ENCODE data around the gene PCMT1.
A peak's percentile ranks its signal among the peaks of the same experiment; 100 is the strongest.
"Not testable (repeated sequence)": the region's sequence is repeated elsewhere in the genome, so short reads cannot be mapped to it uniquely, and the experiment has no call there.

Gene PCMT1

DNA sequence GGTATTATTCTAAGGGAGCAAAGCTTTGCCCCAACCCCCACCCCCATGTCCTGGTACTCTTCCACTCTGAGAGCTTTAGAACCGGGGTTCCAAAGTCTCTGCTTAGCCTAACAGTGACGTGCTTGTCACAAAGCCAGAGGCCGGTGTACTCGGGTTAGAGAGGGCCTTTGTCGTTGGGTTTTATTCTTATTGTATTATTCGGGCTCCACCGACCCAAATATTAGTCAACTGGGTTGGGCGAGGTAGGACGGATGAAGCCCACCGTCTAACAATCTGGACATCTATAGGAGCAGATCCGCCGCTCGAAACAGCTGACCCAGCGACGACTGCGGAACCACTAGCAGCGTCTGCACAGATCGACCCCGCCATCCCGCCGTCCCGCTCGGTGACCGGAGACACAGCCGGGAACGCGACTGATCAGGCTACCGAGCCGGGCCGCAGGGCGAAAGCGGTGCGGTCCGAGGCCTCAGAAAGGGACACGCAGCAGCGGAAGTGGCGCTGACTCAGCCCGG is 403 bp upstream of the PCMT1 start:
- DNase-seq (ENCODE audit: low read depth in 2 of 3, low spot score in 2 of 3), result not testable (repeated sequence)

DNA sequence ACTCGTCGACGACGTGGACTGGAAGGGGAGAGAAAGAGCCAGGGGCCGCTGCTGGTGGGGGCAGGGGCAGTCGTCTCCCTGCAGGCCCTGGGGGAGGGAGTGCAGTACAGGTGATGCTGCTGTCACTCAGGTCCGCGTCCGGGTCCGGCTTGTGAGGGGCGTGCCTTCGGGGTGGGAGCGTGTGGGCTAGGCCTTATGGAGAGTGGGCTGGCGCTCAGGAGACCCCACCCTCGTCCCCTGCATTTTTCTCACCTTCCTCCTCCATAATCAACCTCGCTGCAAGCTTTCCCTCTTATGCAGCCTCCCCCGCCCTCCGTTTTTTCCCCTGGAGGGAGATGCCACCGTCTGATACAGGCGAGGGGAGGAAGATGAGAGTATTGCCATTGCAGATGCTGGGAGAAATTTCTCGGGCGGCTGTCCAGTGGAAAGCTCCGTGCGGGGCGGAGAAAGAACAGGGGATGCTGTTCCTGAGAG is 632 bp downstream of the PCMT1 start:
- DNase-seq (ENCODE audit: low read depth in 2 of 3, low spot score in 2 of 3), result peak; percentile 42 to 57 (median 55)

- no peak for DNase-seq (ENCODE audit: low read depth in 2 of 3, low spot score in 2 of 3)
Observed at GRCh38 chr6:149751239-149751638, 1.7 kb downstream of the PCMT1 start.

DNA sequence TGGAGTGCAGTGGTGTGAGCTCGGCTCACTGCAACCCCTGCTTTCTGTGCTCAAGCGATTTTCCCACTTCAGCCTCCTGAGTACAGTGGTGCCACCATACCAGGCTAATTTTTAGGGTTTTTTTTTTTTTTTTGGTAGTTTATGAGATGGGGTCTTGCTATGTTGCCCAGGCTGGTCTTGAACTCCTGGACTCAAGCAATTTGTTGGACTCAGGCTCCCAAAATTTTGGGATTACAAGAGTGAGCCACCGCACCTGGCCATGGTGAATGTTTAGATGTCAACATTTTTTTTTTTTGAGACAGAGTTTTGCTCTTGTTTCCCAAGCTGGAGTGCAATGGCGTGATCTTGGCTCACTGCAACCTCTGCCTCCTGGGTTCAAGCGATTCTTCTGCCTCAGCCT is 2.4 kb downstream of the PCMT1 start:
- DNase-seq (ENCODE audit: low read depth in 2 of 3, low spot score in 2 of 3), result not testable (repeated sequence)

DNA sequence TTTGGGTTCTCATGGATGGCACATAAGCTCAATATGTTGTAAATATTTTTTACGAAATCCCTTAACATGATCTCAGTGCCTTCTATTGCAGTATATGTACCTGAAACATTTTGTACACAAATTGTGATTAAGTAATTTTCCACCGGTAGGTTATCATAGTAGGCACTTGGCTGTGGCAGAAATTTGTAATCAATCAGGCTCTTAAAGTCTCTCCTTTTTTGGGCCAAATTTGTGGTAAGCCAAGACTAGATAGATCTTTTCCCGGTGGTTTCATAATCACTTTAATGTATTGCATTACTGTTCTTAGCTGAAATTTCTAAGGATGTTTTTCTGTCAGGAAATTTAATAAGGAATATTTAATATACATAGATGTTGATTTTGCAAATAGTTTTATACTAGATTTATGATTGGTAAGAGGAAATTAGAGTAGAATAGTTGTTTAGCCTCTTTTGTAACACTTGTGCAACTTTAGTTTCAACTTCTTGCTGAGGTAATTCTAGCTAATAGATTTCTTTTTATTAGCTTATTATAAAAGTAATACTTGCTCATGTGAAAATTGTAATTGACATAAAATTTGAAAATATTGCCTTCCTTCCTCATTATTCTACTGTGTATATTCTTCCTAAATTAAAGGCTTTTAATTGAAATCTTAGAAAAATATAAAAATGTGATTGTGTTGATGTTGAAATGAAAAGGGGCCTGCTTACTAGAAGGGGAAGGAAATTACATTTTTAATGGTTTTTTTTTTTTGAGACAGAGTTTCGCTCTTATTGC is 3.2 kb downstream of the PCMT1 start:
- DNase-seq (ENCODE audit: low read depth in 2 of 3, low spot score in 2 of 3), result no peak

DNA sequence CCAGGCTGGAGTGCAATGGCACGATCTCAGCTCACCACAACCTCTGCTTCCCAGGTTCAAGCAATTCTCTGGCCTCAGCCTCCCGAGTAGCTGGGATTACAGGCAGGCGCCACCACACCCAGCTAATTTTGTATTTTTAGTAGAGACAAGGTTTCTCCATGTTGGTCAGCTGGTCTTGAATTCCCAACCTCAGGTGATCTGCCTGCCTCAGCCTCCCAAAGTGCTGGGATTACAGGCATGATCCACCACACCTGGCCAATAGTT is 3.8 kb downstream of the PCMT1 start:
- DNase-seq (ENCODE audit: low read depth in 2 of 3, low spot score in 2 of 3), result not testable (repeated sequence)

DNA sequence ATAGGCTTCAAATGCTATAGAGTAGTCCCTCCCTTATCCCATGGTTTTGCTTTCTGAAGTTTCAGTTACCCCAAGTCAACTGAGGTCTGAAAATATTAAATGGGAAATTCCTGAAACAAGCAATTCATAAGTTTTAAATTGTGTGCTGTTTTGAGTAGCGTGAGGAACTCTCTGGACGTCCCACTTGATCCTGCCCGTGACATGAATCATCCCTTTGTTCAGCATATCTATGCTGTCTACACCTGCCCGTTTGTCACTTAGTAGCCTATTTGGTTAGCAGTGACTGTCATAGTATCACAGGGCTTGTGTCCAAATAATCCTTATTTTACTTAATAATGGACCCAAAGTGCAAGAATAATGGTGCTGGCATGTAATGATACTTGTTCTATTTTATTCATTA is 5.0 kb downstream of the PCMT1 start:
- no peak for DNase-seq (ENCODE audit: low read depth in 2 of 3, low spot score in 2 of 3)

DNA sequence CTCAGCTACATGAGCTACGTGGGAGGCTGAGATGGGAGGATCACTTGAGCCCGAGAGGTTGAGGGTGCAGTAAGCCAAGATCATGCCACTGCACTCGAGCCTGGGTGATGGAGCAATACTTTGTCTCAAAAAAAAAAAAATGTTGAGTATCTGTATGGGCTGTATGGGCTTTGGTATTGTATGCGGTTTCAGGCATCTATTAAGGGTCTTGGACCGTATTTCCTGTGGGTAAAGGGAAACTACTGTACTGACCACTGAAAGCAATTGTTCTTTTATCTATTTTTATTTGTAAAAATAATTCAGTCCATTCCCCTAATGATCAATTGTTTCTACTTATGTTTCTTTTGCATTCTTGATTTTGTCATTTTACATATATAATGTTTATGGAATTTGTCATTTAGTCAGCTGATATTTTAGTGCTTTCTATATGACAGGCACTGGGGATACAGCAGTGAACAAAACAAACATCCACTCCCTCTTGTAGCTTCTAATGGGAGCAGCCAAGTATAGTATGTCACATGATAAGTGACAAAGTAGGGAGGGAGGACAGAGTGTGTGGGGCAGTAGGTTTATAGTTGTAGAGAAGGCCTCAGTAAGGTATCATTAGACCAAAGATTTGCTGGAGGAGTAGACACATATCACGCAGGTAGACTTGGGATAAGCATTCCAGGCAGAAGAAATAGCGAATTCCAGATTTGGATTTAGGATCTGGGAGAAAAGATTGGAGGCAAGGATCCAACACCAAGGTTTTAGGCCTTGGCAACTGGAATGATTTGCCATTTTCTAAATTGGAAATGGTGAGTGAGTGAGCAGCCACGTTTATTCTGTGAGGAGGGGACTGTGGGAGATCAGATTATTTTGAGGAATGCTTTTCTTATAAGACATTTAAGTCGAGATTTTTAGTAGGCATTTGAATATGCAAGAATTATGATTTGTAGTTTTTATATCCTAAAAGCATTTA is 6.0 kb downstream of the PCMT1 start:
- no peak for DNase-seq (ENCODE audit: low read depth in 2 of 3, low spot score in 2 of 3)

GRCh38 chr6:149756261-149756636 is 6.7 kb downstream of the PCMT1 start:
- DNase-seq (ENCODE audit: low read depth in 2 of 3, low spot score in 2 of 3), result no peak

- no peak for DNase-seq (ENCODE audit: low read depth in 2 of 3, low spot score in 2 of 3)
Observed at GRCh38 chr6:149761438-149761837, 11.9 kb downstream of the PCMT1 start.

- no peak for DNase-seq (ENCODE audit: low read depth in 2 of 3, low spot score in 2 of 3)
Observed at GRCh38 chr6:149763866-149764265, 14.3 kb downstream of the PCMT1 start.

DNA sequence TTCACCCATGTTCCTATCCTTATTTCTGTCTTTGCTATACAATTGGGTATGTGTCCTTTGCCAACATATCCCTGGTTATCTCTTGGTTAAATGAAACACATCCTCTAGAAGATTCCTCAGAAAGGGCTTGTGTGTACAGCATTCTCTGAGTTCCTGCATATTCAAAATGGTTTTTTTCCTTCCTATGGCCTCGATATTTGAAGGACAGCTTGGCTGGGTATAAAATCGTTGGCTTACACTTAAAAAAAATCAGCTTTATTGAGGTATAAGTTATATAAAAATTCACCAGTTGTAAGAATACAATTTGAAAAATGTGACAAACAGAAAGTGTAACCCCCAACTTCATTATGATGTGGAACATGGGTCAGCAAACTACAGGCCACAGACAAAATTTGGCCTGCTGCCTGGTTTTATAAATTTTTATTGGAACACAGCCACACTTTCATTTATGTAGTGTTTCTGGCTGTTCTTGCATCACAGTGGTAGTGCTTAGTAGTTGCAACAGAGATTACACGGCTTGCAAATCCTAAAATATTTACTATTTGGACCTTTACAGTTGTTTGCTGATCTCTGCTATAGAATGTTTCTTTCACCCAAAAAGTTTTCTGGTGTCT is 16.7 kb downstream of the PCMT1 start:
- no peak for DNase-seq (ENCODE audit: low read depth in 2 of 3, low spot score in 2 of 3)

GRCh38 chr6:149769676-149770075 is 20.1 kb downstream of the PCMT1 start:
- DNase-seq (ENCODE audit: low read depth in 2 of 3, low spot score in 2 of 3), result no peak

GRCh38 chr6:149771185-149771584 is 21.6 kb downstream of the PCMT1 start:
- no peak for DNase-seq (ENCODE audit: low read depth in 2 of 3, low spot score in 2 of 3)

GRCh38 chr6:149771925-149772324 is 22.4 kb downstream of the PCMT1 start:
- no peak for DNase-seq (ENCODE audit: low read depth in 2 of 3, low spot score in 2 of 3)

DNA sequence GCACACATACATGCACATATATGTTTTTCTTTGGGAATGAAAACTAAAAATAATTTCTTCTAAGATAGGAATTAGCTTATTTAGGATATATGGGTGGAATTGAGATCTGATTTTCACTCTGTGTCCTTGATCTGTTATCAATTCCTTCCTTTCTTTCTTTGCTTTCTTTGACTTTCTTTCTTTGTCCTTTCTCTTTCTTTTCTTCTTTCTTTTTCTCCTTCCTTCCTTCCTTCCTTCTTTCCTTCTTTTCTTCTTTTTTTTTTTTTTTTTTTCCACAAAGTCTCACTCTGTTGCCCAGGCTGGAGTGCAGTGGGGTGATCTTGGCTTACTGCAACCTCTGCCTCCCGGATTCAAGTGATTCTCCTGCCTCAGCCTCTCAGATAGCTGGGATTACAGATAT is 28.1 kb downstream of the PCMT1 start:
- DNase-seq (ENCODE audit: low read depth in 2 of 3, low spot score in 2 of 3), result no peak

DNA sequence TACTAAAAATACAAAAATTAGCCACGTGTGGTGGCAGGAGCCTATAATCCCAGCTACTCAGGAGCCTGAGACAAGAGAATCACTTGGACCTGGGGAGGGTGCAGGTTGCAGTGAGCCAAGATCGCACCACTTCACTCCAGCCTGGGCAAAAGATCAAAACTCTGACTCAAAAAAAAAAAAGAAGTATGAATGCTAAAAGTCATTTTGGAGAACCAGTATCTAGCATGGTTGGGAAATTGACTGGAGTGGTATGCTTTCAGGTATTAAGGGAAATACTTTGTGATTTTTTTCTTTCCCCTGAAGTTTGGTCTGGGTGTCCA is 30.1 kb downstream of the PCMT1 start:
- no peak for DNase-seq (ENCODE audit: low read depth in 2 of 3, low spot score in 2 of 3)

- no peak for DNase-seq (ENCODE audit: low read depth in 2 of 3, low spot score in 2 of 3)
Observed at GRCh38 chr6:149781715-149782114, 32.2 kb downstream of the PCMT1 start.

- no peak for DNase-seq (ENCODE audit: low read depth in 2 of 3, low spot score in 2 of 3)
Observed at GRCh38 chr6:149782337-149782736, 32.8 kb downstream of the PCMT1 start.

DNA sequence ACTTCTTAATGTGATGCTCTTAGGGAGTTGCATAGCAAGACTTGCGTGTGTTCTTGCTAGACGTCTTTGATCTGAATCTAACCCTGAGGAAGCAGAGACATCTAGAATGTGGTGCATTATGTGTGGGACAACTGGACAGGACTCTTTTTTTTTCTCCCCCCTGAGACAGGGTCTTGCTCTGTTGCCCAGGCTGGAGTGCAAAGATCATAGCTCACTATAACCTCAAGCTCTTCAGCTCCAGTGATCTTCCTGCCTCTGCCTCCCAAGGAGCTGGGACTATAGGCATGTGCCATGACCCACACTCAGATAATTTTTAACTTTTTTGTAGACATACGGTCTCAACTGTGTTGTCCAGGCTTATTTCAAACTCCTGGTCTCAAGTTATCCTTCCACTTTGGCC is 34.0 kb downstream of the PCMT1 start:
- DNase-seq (ENCODE audit: low read depth in 2 of 3, low spot score in 2 of 3), result no peak

- no peak for DNase-seq (ENCODE audit: low read depth in 2 of 3, low spot score in 2 of 3)
Observed at GRCh38 chr6:149806127-149806526, 56.6 kb downstream of the PCMT1 start.

DNA sequence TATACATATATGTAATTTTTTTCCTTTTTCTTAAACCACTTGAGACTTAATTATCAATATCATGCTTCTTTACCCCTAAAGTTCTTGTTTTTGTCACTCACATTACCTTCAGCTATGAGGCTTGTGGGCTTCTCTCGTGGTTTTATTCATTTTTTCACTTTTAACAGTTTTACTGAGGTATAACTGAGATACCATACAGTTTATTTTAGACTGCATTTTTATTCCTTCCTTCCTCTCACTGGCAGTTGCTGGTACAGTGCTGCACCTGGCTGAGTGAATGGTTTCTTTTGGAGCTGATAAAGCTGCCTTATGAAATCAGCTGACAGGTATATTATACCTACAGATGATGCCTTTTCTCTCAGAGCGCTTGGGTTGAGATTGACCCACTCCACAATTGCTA is 60.3 kb downstream of the PCMT1 start:
- DNase-seq (ENCODE audit: low read depth in 2 of 3, low spot score in 2 of 3), result no peak

Measured in activated CD8-positive, alpha-beta memory T cell treated with anti-CD3 and anti-CD28 coated beads for 48 hours (primary cell).